ENCODE results near the gene DHPS. TPM values are rescaled to one million over a fixed set of nuclear protein-coding genes. Genes with fewer than 3 reads are reported as not detected.

DHPS gene
- total and polyA plus RNA-seq, 2 of the 4 experiments (the other 2 are of a cell fraction) = 82.8 to 85.0 TPM

- no peak overlapping the region for H2BK120ac ChIP-seq (ENCODE audit: low read depth, low read length)
- H2BK15ac ChIP-seq (ENCODE audit: low read depth, low read length) = no peak overlapping the region
- no peak overlapping the region for H2AK9ac ChIP-seq (replicated peaks; ENCODE audit: low read depth, low read length, poor library complexity)
- no peak overlapping the region for H2AFZ ChIP-seq (replicated peaks; ENCODE audit: low read length, poor library complexity)
- DNase-seq = no peak
- 100% methylated on average over 6 of the region's 9 CpGs; no CpG with 5 or more reads in 1 of the 2 experiments for WGBS, 2 experiments (ENCODE audit: extremely low coverage in 2 of 2, insufficient read length in 1 of 2)
- ChIA-PET CTCF (no interaction called here), POLR2A (ENCODE audit: unreplicated experiment) (no interaction called here)
- H3K9me3 ChIP-seq (ENCODE audit: control insufficient read depth, insufficient read depth, low read length) = no peaks in the 10 kb centered on the region
- BruUV-seq (replicated peaks) = no TSS peak
- 0 out of 2 replicates have a peak overlapping the region, but pooled peaks have one; percentile 1 for H2AK5ac ChIP-seq (ENCODE audit: low read depth, low read length)
- H3K36me3 ChIP-seq (ENCODE audit: control insufficient read depth, insufficient read depth, low read length) = peaks cover 39% of the 10 kb centered on the region
- H3K27ac ChIP-seq (ENCODE audit: insufficient read depth, low read length) = no peak overlapping the region
- no peaks in the 10 kb centered on the region for H3K27me3 ChIP-seq (ENCODE audit: control insufficient read depth, insufficient read depth, low read length)
- H3K18ac ChIP-seq (ENCODE audit: low read depth, low read length) = no peak overlapping the region
- H3K9ac ChIP-seq (ENCODE audit: low read depth, low read length) = no peak overlapping the region
- no peaks in the 10 kb centered on the region for H3K4me1 ChIP-seq (ENCODE audit: control insufficient read depth, insufficient read depth, low read length)
- in situ Hi-C loops (cut with MboI; ENCODE audit: low sequenced_read_pairs) (no loop called here), intact Hi-C loops (cut with micrococcal nuclease) (no loop called here), dilution Hi-C loops (cut with HindIII; ENCODE audit: low sequenced_read_pairs, unreplicated experiment) (no loop called here)
- no peak overlapping the region for H3K4me2 ChIP-seq (ENCODE audit: low read depth, low read length)
- H2BK20ac ChIP-seq (ENCODE audit: low read depth, low read length) = no peak overlapping the region
- peaks cover 7% of the 10 kb centered on the region; the same call in 1 of the 2 replicates for H3K9me1 ChIP-seq (ENCODE audit: insufficient read depth, low read length)
- no peak for ATAC-seq (ENCODE audit: low read depth)
- no peak overlapping the region for H4K5ac ChIP-seq (ENCODE audit: low read depth, low read length)
- H4K20me1 ChIP-seq (ENCODE audit: insufficient read depth, low read length) = peaks cover 15% of the 10 kb centered on the region
- H3K56ac ChIP-seq (ENCODE audit: extremely low read depth, insufficient read depth, low read length) = no peak overlapping the region
- TF ChIP-seq CEBPB (IDR thresholded peaks at IDR 0.05; ENCODE audit: low read depth, low read length) (no peak), CTCF (conservative IDR thresholded peaks at IDR 0.05; ENCODE audit: low read depth, low read length) (no peak), MAFK (IDR thresholded peaks at IDR 0.05; ENCODE audit: low read depth, low read length) (no peak), RFX5 (IDR thresholded peaks at IDR 0.05; ENCODE audit: low read depth, low read length) (no peak), RCOR1 (IDR thresholded peaks at IDR 0.05; ENCODE audit: insufficient replicate concordance, low read length) (no peak), MAZ (IDR thresholded peaks at IDR 0.05; ENCODE audit: borderline replicate concordance, low read depth, low read length) (no peak), CHD1 (IDR thresholded peaks at IDR 0.05; ENCODE audit: low read depth, low read length) (no peak), MXI1 (IDR thresholded peaks at IDR 0.05; ENCODE audit: borderline replicate concordance, low read depth, low read length) (no peak), BHLHE40 (IDR thresholded peaks at IDR 0.05; ENCODE audit: low read depth, low read length) (no peak), FOS (IDR thresholded peaks at IDR 0.05; ENCODE audit: low read depth, low read length) (no peak), USF2 (IDR thresholded peaks at IDR 0.05; ENCODE audit: low read depth, low read length) (no peak), SMC3 (IDR thresholded peaks at IDR 0.05; ENCODE audit: low read depth, low read length) (no peak), POLR2A (IDR thresholded peaks at IDR 0.05; ENCODE audit: low read depth, low read length) (no peak), RAD21 (IDR thresholded peaks at IDR 0.05; ENCODE audit: low read length) (no peak), ELK1 (IDR thresholded peaks at IDR 0.05; ENCODE audit: borderline replicate concordance, low read depth, low read length) (no peak), NFE2L2 (IDR thresholded peaks at IDR 0.05; ENCODE audit: low read depth, low read length) (no peak)
- no peak overlapping the region for H3K4ac ChIP-seq (ENCODE audit: low read depth, low read length)
- H3K79me1 ChIP-seq (ENCODE audit: low read depth in 1 of 2, low read length in 2 of 2) = peaks cover 13 to 34% of the 10 kb centered on the region in 2 experiments
- no peak overlapping the region for H3K14ac ChIP-seq (replicated peaks; ENCODE audit: low read depth, low read length)
- H4K8ac ChIP-seq (ENCODE audit: low read depth in 2 of 2, low read length in 2 of 2) = no peak overlapping the region
- H4K91ac ChIP-seq (ENCODE audit: insufficient read depth, low read depth, low read length) = no peak overlapping the region
- H3K4me3 ChIP-seq (ENCODE audit: insufficient read depth, low read depth, low read length) = no peak overlapping the region
- H2BK5ac ChIP-seq (ENCODE audit: low read depth, low read length, poor library complexity, severe bottlenecking) = no peak overlapping the region
- H3K23ac ChIP-seq (ENCODE audit: low read depth, low read length) = 0 out of 2 replicates have a peak overlapping the region, but pooled peaks have one; percentile 24
Measured at GRCh38 chr19:12680034-12680433, 1.6 kb downstream of the DHPS start.
